HG03159 (cell line): ENCODE measurements around the gene BCAR3.

Experiments used
- ATAC-seq: cut with Tn5 transposase; IDR thresholded peaks from one replicate; pipeline ENCODE4 v1.9.1; 2021; ENCODE audit warnings: mild to moderate bottlenecking, moderate library complexity; ENCODE audit not compliant: unreplicated experiment

Gene BCAR3

DNA sequence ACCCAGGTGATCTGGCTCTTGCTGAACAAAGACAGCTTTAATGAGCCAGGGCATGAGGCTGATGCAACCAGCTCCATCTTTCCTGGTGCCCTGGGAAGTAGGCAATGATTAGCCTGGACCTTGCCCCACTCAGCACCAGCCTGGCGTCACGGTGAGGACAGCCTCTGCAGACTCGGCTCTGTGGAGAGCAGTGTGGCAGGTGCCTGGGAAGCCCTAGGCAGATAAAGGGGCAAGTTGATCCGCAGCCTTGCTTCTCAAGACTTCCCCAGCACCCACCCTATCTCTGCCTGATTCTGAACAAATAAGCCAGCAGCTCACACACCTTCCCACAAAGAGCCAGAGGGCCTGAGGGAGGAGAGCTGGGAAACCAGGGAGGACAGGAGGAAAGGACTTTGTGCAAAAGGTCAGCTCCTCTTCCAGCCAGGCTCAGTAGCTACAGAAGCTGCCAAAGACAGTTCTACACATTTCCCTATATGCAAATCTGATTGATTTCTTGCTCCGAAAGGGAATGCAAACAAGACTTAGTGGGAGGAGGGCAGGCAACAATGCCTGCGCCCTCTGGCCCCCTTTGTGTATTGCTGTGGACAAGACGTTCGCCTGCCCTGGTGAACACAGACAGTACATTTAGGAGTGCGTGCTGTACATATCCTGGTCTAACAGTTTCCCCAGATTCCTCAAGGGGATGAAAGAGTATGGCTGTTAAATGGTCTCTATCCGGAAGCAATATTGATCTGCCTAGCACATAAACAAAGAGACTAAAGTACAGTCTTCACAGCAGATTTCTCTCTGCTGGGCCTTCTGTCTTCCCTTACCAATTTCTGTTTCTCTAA is 63.8 kb downstream of the BCAR3 start:
- ATAC-seq, result no peak

DNA sequence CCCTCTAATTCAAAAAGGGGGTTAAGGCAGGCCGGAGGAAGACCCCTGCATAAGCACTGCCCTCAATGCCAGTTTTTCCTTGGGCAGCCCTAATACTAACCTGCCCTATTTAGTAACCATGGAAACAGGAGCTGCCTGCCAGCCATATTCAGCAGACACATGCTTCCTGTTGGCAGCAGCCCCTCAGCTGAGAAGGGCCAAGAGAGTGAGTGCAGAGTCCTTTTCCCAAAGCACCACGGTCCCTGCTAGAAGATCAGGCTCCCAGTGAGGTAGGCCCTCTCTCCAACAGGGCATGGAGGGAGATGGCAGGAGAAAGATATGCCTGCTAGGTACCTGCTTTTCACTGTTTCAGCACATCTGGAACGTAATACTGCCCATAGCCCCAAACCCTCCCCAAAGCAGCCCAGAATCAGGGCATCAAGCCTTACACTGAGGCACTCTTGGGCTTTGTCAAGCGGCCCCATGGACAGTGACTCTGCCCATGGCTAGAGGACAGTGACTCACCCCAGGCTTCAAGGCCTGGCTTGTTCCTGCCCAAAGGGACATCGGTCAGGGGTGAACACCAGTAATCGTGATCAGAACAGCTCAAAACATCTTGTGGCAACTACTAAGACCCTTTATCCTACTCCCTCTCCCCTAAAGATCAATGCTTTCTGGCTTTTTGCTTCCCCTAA is 64.5 kb downstream of the BCAR3 start:
- ATAC-seq, result no peak

DNA sequence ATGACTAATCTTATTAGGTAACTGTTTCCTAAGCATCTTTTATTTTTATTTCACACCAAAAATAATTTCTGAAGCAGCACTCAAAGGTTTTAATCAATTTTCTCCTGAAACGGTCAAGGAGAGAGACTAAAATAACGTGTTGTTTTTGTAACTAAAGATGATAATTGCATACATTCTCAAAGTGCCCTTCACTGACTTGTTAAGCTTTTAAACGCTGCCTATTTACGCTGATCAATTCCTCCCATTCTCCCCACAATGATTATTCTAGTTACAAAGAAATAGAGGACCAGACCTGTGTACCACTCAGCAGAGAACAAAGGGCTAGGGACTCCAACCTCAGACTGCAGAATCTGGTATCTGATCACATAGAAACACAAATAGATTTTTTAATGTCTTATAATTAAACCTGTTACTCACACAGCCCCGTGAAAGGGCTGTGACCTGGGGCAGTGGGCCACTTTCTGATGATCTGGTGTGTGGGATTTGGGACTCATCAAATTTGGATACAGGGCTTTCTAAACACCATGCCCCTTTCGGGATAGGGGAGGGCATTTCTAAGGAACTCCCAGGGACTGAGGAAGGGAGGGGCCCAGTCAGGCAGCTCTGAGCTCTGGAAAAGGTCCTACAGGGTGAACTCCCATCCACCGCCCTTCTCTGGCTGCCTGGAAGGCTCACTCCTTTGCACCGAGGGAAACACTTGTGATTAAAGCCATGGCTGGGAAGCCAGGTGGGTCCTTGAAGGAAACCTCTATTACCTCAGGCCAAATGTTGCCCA is 65.2 kb downstream of the BCAR3 start:
- ATAC-seq, result no peak

DNA sequence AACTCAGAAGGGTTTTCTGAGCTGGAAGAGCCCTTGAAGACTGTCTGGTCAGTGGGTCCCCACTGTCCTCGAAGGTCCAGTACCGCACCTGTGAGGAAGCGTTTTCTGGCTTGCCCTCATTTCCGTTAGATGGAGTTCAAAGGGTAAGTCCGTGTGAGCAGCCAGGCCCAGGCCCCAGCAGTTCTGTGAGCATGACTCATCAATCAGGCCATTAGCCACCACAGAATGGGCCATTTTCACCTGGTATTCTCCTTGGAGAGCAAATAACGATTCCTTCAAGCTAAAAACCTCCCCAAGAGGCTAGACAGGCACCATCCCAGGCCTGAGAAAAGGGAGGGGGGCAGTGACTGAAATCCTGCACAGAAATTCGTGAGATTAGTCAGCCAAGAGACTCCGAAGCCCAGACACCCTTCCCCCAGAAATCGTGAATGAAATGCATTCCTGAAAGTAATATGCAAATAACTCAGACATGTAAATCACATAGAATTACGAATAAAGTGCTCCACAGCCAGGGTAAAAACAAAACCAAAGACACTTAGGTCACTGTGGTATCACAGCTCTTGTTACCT is 66.0 kb downstream of the BCAR3 start:
- peak; percentile 72 for ATAC-seq

DNA sequence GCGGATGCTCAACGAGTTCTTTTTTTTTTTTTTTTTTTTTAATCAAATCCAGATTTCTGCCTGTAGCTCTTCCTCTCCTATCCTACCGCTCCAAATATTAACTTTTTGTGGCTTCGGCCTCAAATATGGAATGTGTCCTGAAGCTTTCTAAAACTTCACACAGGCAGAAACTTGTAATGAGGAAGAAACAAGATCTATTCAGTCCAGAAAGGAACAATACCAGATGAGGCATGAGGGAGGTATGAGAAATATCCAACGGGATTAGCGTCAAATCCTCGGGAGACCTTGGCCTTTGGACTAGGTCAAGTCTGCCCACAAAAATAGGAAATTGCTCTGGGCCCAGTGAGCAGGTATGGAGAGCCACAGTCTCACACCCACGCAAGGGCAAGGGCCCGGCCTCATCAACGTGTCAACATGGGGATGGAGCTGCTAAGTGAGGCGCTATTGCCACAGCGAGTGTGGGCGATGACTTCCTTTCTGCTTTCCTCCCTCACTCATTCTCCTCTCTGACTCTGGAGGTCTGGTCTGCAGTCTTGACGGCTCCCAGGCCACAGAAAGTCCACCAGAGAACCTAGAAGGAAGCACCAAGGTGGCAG is 66.6 kb downstream of the BCAR3 start:
- ATAC-seq, result peak; percentile 40

DNA sequence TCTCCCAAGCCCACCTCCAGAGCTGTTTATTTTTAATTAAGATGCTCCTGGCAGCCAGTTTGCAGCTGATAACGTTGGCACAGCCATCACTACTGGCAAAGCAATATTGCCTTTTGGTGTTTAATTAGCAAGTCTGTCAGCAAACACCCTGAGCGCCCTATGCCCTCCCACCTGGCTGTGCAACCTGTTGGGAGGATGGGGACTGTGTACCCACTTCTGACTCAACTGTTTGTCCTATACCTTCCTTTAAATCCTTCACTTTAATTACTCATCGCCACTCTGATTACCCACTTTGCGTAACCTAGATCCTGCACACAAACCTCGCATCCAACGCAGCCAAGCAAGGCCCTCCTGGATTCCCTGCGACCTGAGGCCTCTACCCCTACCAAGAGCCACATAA is 67.1 kb downstream of the BCAR3 start:
- no peak for ATAC-seq

DNA sequence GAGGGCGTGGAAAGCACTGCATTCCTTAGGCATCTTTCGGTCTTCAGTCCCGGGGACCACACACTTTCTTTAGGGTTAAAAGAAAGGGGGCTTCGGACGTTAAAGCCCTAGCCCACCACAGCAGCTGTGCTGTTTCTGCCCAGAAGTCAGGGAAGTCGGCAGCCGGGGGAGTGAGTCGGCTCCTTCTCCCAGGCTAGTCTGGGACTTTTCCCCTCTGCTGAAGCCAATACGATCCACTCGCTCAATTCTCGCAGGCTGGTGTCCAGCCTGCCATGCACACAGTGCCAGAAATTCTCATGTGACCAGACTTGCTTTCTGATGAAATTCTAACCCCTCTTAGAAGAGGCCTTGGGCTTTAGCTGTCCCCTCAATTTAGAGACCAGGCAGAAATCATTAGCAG is 67.7 kb downstream of the BCAR3 start:
- no peak for ATAC-seq

DNA sequence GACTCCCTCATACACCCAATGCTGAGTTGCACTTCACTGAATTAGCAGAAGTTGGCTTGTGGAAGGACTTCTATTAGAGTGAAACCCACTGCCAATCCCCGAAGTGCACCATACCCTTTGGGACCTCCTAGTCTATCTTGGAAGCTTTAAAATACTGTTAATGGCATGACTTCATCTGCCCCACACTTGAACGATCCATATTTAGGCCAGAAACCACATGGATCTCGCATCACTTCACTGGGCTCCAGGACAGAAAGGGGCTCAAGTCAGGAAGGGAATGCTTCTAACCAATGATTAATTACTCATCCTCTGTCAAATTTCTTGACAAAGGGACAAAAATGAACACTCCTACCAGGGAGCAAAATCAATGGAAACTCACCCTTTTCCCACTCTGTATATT is 69.1 kb downstream of the BCAR3 start:
- ATAC-seq, result no peak

DNA sequence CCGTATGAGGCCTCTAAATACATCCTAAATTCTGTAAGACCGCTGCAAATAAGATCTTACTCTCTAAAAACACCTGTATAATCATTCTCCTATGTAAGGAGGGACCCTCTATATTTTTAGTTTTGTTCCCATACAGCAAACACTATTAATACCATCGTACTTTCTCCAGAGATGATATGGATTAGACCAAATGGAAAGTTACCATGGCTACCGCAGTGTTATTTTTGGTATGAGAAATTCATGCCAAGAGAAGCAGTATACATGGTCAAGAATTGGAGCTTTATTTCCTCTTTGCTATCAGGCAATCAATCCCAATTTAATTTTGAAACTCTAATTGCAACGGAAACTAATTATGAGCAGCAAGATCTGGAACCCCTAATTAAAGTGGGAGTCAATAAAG is 70.0 kb downstream of the BCAR3 start:
- no peak for ATAC-seq

DNA sequence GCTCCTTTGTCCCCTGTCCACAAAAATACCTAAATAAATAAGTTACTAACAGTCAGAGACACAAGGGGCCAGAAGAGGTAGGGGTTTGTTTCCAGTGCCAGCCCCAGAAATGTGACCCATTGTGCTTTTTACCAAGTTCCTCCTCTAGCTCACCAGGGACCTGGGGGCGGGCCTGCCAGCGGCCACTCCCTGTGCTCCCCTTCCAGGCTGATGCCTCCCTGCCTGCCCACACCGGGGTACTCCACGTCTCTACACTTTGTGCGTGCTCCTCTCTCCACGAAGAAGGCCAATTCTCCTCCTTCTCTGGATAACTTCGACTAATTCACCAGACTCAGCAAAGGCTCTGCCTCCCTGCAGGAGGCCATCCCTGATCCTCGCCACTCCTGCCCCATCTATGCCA is 72.1 kb downstream of the BCAR3 start:
- ATAC-seq, result no peak

DNA sequence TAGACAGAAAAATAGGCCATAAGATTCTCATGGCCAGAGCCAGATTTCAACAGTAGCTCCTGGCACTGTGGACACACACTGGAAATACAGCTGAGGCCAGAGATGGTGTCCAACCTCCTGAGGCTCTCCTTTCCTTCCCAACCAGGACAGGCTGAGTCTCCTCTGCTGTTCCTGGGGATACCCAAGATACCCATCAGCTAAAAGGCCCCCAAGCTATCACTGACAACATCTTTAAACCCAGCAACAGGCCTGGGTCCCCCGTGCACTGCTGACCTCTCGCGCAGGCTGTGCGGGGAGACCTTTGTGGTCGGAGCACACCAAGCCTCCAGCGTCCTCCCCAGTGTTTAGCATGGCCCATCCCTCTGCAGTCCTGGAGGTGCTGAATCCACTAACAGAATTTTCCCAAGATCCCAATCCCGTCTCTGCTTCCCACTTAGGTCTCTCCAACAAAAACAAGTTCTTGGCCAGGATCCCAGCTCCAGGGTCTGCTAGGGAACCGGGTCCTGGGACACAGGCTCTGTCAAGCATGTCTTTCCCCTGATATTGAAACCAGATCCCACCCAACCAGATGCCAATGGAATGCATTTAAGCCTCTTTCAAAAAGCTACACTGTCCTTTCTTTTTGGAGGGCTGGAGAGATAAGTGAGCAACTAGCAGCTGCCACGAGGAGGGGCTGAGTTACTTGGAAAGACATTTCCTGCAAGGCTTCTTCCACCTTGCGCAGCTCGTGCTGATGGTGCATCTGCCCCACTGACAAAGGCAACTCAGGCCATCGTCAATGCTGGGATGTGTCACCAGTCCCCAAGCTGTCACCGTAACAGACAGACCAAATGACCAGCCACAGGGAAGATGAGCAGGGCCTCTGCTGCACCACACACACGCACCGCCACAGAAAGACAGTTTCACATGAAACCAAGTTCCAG is 73.2 kb downstream of the BCAR3 start:
- peak; percentile 29 for ATAC-seq

DNA sequence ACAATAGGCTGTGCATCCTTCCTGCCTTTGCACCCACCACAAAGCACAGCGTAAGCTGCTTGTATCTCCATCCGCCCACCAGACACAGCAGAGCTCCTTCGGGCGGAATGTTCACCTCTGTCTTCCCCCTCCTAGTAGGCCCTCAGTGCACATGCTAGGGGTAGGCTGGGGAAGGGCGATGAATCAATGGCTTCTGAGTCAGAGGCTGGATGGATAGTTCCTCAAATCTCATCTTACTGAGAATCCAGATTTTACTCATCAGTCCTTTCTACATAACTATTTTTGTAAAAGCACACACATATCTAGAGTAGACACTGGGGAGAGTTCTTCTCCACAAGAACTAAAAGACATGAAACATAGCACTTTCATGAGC is 73.8 kb downstream of the BCAR3 start:
- peak; percentile 94 for ATAC-seq

DNA sequence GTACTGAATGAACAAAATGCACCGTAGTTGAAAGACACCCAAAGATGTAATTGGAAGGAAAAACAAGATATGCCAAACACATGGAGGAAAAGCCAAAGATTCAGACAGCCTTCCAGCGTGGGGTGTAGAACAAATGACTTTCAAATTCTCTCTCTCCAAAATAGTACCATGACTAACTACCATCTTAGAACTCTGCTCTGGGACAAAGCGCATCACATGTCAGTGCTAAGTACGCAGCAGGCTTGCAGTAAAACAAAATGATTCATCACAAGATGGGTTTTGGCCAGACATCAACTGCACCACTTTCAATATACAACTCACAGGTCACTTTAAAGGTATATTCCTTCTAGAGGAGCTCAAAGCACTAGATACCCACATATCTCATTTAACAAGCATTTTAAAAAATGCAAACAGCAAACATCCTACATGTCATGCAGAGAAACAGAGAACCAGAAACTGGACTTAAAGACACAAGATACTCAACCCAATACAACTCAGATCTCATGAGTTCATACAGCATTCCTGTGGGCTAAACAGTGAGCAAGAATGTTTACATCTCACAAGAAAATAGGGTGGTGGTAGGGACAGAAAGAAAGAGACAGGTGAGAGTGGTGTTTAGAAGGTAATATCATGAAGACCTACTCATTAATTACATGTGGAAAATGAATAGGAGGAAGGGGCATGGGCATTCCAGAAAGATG is 75.7 kb downstream of the BCAR3 start:
- no peak for ATAC-seq

DNA sequence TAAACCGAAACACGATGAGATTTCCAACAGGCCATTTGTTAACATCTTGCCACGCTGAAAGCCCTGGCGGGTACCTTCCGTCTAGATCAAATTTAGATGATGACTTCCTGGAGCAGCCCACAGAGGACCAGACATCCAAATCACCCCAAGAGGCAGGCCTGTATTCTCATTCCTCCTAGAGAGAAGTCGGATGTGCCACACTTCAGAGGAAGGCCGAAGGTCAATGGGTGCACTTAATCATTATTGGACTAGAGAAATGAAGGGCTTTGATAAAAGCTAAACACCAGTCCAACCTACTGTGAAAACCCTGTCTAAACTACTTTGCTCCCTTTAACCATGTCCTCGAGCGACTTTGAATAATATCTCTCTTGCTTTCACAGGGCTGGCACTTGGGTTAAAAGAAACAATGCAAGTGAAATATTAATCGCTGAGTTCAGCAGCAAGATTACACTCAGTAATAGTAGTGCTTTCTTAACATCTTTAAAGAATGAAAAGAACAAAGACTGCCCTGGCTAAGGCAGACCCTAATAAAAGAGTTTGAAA is 76.5 kb downstream of the BCAR3 start:
- ATAC-seq, result no peak

DNA sequence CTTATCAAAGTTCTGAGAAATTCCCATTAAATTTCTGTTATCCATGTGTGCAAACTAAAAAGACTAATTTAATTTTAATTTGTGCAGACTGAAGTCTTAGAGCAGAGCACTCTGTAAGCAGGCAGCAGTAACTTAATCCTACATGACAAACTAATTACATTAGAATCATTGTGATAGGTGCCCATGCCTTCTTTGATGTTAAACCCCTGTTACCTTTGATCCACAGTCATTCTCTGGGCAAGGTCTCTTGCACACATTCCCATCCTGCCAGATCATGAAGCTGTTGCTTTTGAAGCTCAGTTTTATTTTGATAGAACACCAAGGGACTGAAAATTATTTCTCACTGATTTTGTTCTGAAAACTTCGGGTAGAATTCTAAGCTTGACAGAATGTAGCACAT is 77.2 kb downstream of the BCAR3 start:
- no peak for ATAC-seq

DNA sequence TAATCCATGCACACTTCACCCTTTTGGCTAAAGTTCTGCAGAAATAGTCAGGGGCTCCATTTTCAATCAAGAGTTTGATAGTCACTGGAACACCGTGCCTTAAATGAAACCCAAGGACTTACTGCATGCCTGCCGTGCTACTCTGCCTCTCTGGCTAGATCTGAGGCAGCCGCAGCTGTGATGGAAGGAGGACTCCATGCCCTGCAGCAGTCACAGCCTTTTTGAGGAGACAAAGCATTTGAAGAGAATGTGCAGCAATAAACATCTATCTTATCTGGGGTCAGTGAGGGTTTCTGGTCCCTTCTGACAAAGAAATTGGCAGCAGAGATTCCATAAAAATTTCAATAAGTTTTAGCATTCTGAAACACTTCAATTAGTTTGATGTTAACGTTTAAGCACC is 78.0 kb downstream of the BCAR3 start:
- no peak for ATAC-seq

DNA sequence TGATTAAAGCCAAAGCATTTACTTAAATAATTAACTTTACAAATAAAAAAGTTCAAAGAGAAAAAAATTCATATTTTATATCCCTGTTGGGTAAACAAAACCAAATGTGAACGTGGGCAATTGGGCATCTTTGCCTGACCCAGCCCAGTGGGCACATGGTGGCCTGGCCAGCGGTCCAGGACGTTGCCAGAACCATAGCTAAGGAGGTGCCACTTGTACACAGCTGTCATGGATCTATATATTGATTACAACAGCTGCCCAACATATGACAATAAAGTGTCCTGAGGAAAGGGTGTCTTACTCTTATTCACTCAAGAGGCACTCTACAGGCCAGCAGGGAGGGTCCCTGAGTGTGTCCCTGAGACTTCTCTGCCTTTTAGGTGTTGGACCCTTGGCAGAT is 78.5 kb downstream of the BCAR3 start:
- no peak for ATAC-seq

DNA sequence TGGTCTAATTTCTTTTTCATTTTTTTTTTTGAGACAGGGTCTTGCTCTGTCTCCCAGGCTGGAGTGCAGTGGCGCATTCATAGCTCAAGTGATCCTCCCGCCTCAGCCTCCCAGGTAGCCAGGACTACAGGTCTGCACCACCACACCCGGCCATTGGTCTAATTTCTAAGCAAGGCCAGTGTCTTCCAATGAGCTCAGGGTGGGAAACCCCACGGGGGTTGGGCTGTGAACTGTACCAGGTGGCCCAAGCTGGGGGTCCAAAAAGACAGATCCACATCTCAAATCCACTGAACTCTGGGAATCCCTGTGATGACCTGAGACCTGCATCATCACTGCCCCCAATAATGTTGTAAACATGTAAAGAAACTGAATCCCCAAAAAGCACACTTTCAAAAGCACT is 79.5 kb downstream of the BCAR3 start:
- ATAC-seq, result no peak

DNA sequence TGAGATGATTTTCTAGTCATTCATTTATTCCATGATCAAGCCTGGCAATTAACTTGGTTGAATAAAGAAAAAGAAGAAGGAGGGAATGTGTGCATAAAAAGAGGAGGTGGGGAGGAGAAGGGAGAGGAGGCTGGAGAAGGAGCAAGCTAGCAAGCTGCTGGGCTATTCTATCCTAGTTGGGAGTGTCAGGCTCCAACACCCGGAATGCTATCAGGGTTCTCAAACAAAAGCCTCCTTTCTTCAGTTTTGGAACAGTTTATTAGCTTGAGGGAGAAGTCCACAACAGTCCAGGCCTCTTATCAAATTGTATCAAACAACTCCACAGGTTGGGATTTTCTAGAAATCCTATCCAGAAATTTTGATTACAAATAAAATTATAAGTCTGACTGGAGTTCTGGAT is 80.0 kb downstream of the BCAR3 start:
- no peak for ATAC-seq
